ENCODE data around the gene SLC8B1. TPM values are rescaled to one million over a fixed set of nuclear protein-coding genes. Genes with fewer than 3 reads are reported as not detected.

SLC8B1 gene
- total RNA-seq, 1 experiment from 2014 or later: 23.8 TPM

GRCh38 chr12:113326775-113327395 lies 8.0 kb downstream of the SLC8B1 start:
- no peaks in the 10 kb centered on the region for H3K9me3 Mint-ChIP-seq (ENCODE audit: low read depth, unreplicated experiment)

GRCh38 chr12:113325916-113326315 lies 9.0 kb downstream of the SLC8B1 start:
- DNase-seq: no peak
- no TSS peak for BruUV-seq (replicated peaks)
- Mint-ChIP-seq H3K27ac (ENCODE audit: unreplicated experiment) (no peak overlapping the region), H3K36me3 (ENCODE audit: insufficient read depth, unreplicated experiment) (peaks cover 9% of the 10 kb centered on the region), H3K4me1 (ENCODE audit: low read depth, unreplicated experiment) (no peaks in the 10 kb centered on the region), H3K27me3 (ENCODE audit: unreplicated experiment) (no peaks in the 10 kb centered on the region), H3K4me3 (ENCODE audit: low read depth, unreplicated experiment) (no peak overlapping the region), H3K9me3 (ENCODE audit: low read depth, unreplicated experiment) (no peaks in the 10 kb centered on the region)
- TF ChIP-seq CTCF (IDR thresholded peaks at IDR 0.05; ENCODE audit: unreplicated experiment): no peak
- CTCF ChIA-PET: no interaction called here
- intact Hi-C loops (cut with micrococcal nuclease; ENCODE audit: unreplicated experiment): no loop called here

More at GRCh38 chr12:113326775-113327395, 8.0 kb downstream of the SLC8B1 start:
- Mint-ChIP-seq H3K4me3 (ENCODE audit: low read depth, unreplicated experiment) (no peak overlapping the region), H3K27ac (ENCODE audit: unreplicated experiment) (no peak overlapping the region), H3K36me3 (ENCODE audit: insufficient read depth, unreplicated experiment) (peaks cover 13% of the 10 kb centered on the region), H3K4me1 (ENCODE audit: low read depth, unreplicated experiment) (peaks cover 4% of the 10 kb centered on the region), H3K27me3 (ENCODE audit: unreplicated experiment) (no peaks in the 10 kb centered on the region)
- intact Hi-C loops (cut with micrococcal nuclease; ENCODE audit: unreplicated experiment): no loop called here
- no peak for DNase-seq
- BruUV-seq (replicated peaks): no TSS peak
- no peak for TF ChIP-seq CTCF (IDR thresholded peaks at IDR 0.05; ENCODE audit: unreplicated experiment)
- CTCF ChIA-PET: no interaction called here

GRCh38 chr12:113322343-113322742 lies 12.6 kb downstream of the SLC8B1 start:
- CTCF ChIA-PET: no interaction called here
- H3K4me1 Mint-ChIP-seq (ENCODE audit: low read depth, unreplicated experiment): no peaks in the 10 kb centered on the region
- H3K27me3 Mint-ChIP-seq (ENCODE audit: unreplicated experiment): no peaks in the 10 kb centered on the region
- DNase-seq: no peak
- no peak for TF ChIP-seq CTCF (IDR thresholded peaks at IDR 0.05; ENCODE audit: unreplicated experiment)
- H3K27ac Mint-ChIP-seq (ENCODE audit: unreplicated experiment): no peak overlapping the region
- no TSS peak for BruUV-seq (replicated peaks)
- no peaks in the 10 kb centered on the region for H3K9me3 Mint-ChIP-seq (ENCODE audit: low read depth, unreplicated experiment)
- H3K4me3 Mint-ChIP-seq (ENCODE audit: low read depth, unreplicated experiment): no peak overlapping the region
- intact Hi-C loops (cut with micrococcal nuclease; ENCODE audit: unreplicated experiment): no loop called here
- H3K36me3 Mint-ChIP-seq (ENCODE audit: insufficient read depth, unreplicated experiment): no peaks in the 10 kb centered on the region

- Mint-ChIP-seq H3K27me3 (ENCODE audit: unreplicated experiment) (no peaks in the 10 kb centered on the region), H3K27ac (ENCODE audit: unreplicated experiment) (no peak overlapping the region), H3K4me3 (ENCODE audit: low read depth, unreplicated experiment) (no peak overlapping the region), H3K9me3 (ENCODE audit: low read depth, unreplicated experiment) (no peaks in the 10 kb centered on the region), H3K4me1 (ENCODE audit: low read depth, unreplicated experiment) (no peaks in the 10 kb centered on the region), H3K36me3 (ENCODE audit: insufficient read depth, unreplicated experiment) (no peaks in the 10 kb centered on the region)
- DNase-seq: no peak
- CTCF ChIA-PET: no interaction called here
- BruUV-seq (replicated peaks): no TSS peak
- TF ChIP-seq CTCF (IDR thresholded peaks at IDR 0.05; ENCODE audit: unreplicated experiment): no peak
- intact Hi-C loops (cut with micrococcal nuclease; ENCODE audit: unreplicated experiment): no loop called here
Observed at GRCh38 chr12:113320401-113320800, 14.5 kb downstream of the SLC8B1 start.
